Peyer's patch (tissue), 4 donors: ENCODE results near the gene PARD3B. TPM values are rescaled to one million over a fixed set of nuclear protein-coding genes. Genes with fewer than 3 reads are reported as not detected.

ENCODE experiments used
- DNase-seq, 3 donors: peaks; one replicate each; pipeline ENCODE4 v3.0.0-alpha.2; 2017 to 2019
- H3K27ac ChIP-seq, 4 donors: fragments of 200-600 bp; sonication (generic); one replicate each; pipeline ENCODE4 v1.5.1; 2016 to 2019
- H3K27me3 ChIP-seq, 2 donors: fragments of 200-600 bp; sonication (generic); one replicate each; pipeline ENCODE4 v1.5.1; 2019
- H3K36me3 ChIP-seq, 3 donors: fragments of 200-600 bp; sonication (generic); one replicate each; pipeline ENCODE4 v1.5.1; 2016 to 2019
- H3K4me1 ChIP-seq, 4 donors: fragments of 200-600 bp; sonication (generic); one replicate each; pipeline ENCODE4 v1.5.1; 2016 to 2019
- H3K4me3 ChIP-seq, 4 donors: fragments of 200-600 bp; sonication (generic); 1 replicate in 3 of 4; 2 replicates in 1 of 4; pipeline ENCODE4 v1.5.1; 2016 to 2019; ENCODE audit warnings: mild to moderate bottlenecking in 1 of 4
- H3K9me3 ChIP-seq, 4 donors: fragments of 200-600 bp; sonication (generic); one replicate each; pipeline ENCODE4 v1.5.1; 2016 to 2019; ENCODE audit warnings: mild to moderate bottlenecking in 1 of 4
- CTCF ChIP-seq, 6 experiments: fragments of 450-650 bp in 4 of 6; fragments of 200-600 bp in 2 of 6; sonication (generic) in 1 of 6; IDR thresholded peaks; one replicate each; pipeline ENCODE4 v1.5.1; 2017 to 2019; ENCODE audit warnings: antibody characterized with exemption in 6 of 6, mild to moderate bottlenecking in 3 of 6, moderate library complexity in 1 of 6
- POLR2A ChIP-seq, 2 donors: fragments of 450-650 bp; IDR thresholded peaks; one replicate each; pipeline ENCODE4 v1.5.1; 2017; ENCODE audit warnings: antibody characterized with exemption in 2 of 2, mild to moderate bottlenecking in 2 of 2, moderate library complexity in 2 of 2
- total RNA-seq, 4 donors: library from RNA; depleted of rRNA; stranded (reverse); fragments of >200 nt; gene quantifications; one replicate each; pipeline ENCODE4 v1.1.0, GENCODE V29; 2016

Gene PARD3B
- total RNA-seq, 4 donors from 2014 or later, result 19.6 to 52.0 (median 40.6) TPM

- H3K4me1 ChIP-seq, result no peaks in the 10 kb centered on the region
- no peaks in the 10 kb centered on the region for H3K36me3 ChIP-seq
- H3K9me3 ChIP-seq, result no peaks in the 10 kb centered on the region
- no peak overlapping the region for H3K27ac ChIP-seq
- TF ChIP-seq POLR2A (IDR thresholded peaks at IDR 0.05), result no peak
- no peak for TF ChIP-seq CTCF (IDR thresholded peaks at IDR 0.05)
- no peak for DNase-seq
- no peaks in the 10 kb centered on the region for H3K27me3 ChIP-seq
- no peak overlapping the region for H3K4me3 ChIP-seq
Measured at GRCh38 chr2:205609113-205609512, 1063.8 kb downstream of the PARD3B start.

DNA sequence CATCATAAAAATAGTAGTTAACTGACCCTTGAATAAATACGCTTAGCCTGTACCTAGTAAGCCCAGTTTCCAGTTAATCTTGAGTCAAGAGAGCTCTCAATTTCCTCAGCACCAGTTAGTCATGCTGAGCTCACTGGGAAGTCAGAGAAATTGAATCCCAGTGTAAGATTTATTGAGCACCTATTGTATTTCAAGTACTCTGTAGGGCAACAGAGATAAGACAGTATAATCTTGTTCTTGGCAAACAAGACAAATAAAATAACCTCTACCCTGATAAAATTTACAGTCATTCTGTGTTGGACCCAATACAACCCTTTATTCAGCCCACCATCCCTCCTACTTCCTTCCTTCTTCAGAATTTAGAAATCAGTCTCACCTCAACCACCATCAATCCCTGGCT lies 1065.2 kb downstream of the PARD3B start:
- Histone ChIP-seq H3K4me1 (no peaks in the 10 kb centered on the region), H3K4me3 (no peak overlapping the region), H3K9me3 (no peaks in the 10 kb centered on the region), H3K27me3 (no peaks in the 10 kb centered on the region), H3K27ac (no peak overlapping the region), H3K36me3 (no peaks in the 10 kb centered on the region)
- no peak for TF ChIP-seq CTCF (IDR thresholded peaks at IDR 0.05)
- TF ChIP-seq POLR2A (IDR thresholded peaks at IDR 0.05), result no peak
- no peak for DNase-seq

GRCh38 chr2:205612636-205613035 lies 1067.4 kb downstream of the PARD3B start:
- DNase-seq, result no peak
- no peaks in the 10 kb centered on the region for H3K27me3 ChIP-seq
- no peaks in the 10 kb centered on the region for H3K9me3 ChIP-seq
- H3K36me3 ChIP-seq, result no peaks in the 10 kb centered on the region
- TF ChIP-seq CTCF (IDR thresholded peaks at IDR 0.05), result no peak
- TF ChIP-seq POLR2A (IDR thresholded peaks at IDR 0.05), result no peak
- H3K4me1 ChIP-seq, result no peaks in the 10 kb centered on the region
- H3K27ac ChIP-seq, result no peak overlapping the region
- no peak overlapping the region for H3K4me3 ChIP-seq

- Histone ChIP-seq H3K36me3 (no peaks in the 10 kb centered on the region), H3K27ac (no peak overlapping the region), H3K4me3 (no peak overlapping the region), H3K27me3 (no peaks in the 10 kb centered on the region), H3K4me1 (no peaks in the 10 kb centered on the region), H3K9me3 (no peaks in the 10 kb centered on the region)
- TF ChIP-seq CTCF (IDR thresholded peaks at IDR 0.05) (no peak), POLR2A (IDR thresholded peaks at IDR 0.05) (no peak)
- DNase-seq, result no peak
Measured at GRCh38 chr2:205613970-205614559, 1068.8 kb downstream of the PARD3B start.

- no peak for DNase-seq
- Histone ChIP-seq H3K27me3 (no peaks in the 10 kb centered on the region), H3K36me3 (no peaks in the 10 kb centered on the region), H3K9me3 (no peaks in the 10 kb centered on the region), H3K4me1 (no peaks in the 10 kb centered on the region), H3K27ac (no peak overlapping the region), H3K4me3 (no peak overlapping the region)
- TF ChIP-seq POLR2A (IDR thresholded peaks at IDR 0.05) (no peak), CTCF (IDR thresholded peaks at IDR 0.05) (no peak)
Measured at GRCh38 chr2:205614965-205615364, 1069.7 kb downstream of the PARD3B start.

DNA sequence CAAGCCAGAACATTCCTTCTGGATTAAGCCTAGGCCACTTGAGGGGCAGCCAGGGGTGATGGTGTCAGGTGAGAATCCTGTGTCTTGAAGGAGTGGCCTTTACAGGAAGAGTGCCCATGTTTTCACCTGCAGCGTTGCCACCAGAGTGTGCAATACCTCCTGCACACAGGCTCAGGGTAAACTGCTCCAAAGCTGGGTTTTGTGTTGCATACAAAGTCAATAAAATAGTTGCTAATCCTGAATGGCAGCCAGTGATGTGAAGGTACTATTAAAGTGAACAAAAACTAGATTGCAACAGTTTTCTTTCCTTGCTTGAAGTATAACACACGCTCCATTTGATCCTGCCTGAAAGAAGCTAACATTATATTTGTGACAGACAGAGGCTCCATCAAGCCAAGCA lies 1072.6 kb downstream of the PARD3B start:
- Histone ChIP-seq H3K4me3 (no peak overlapping the region), H3K36me3 (no peaks in the 10 kb centered on the region), H3K27me3 (no peaks in the 10 kb centered on the region), H3K9me3 (no peaks in the 10 kb centered on the region), H3K4me1 (no peaks in the 10 kb centered on the region), H3K27ac (no peak overlapping the region)
- DNase-seq, result no peak
- TF ChIP-seq CTCF (IDR thresholded peaks at IDR 0.05) (no peak), POLR2A (IDR thresholded peaks at IDR 0.05) (no peak)
